Neural cell (in vitro differentiated cells): Measurements from ENCODE around the gene CCDC158. TPM values are rescaled to one million over a fixed set of nuclear protein-coding genes. Genes with fewer than 3 reads are reported as not detected.

Experiments used
- H2AFZ ChIP-seq: fragments of 200-600, 300-800 bp; sonication (generic), shearing (Covaris generic); 2 replicates; pipeline ENCODE4 v1.6.0; 2014; ENCODE audit warnings: low read depth, mild to moderate bottlenecking, antibody characterized with exemption, low read length, moderate library complexity
- H3F3A ChIP-seq: fragments of 200-600 bp; shearing (Covaris generic); 2 replicates; pipeline ENCODE4 v1.6.1; 2016; ENCODE audit warnings: mild to moderate bottlenecking, moderate library complexity, mixed read lengths, antibody characterized with exemption, low read length; ENCODE audit not compliant: insufficient read depth, poor library complexity, severe bottlenecking
- H3K27ac ChIP-seq: fragments of 200-600, 300-800 bp; sonication (generic), shearing (Covaris generic); 2 replicates; pipeline ENCODE4 v1.5.1; 2014; ENCODE audit warnings: mild to moderate bottlenecking, low read length, moderate library complexity
- H3K27me3 ChIP-seq: fragments of 300-800, 200-600 bp; sonication (generic), shearing (Covaris generic); 2 replicates; pipeline ENCODE4 v1.6.0; 2014; ENCODE audit warnings: mild to moderate bottlenecking, low read depth, low read length, moderate library complexity; ENCODE audit not compliant: insufficient read depth
- H3K36me3 ChIP-seq: fragments of 300-800, 200-600 bp; sonication (generic), shearing (Covaris generic); 2 replicates; pipeline ENCODE4 v1.5.1; 2014; ENCODE audit warnings: mild to moderate bottlenecking, antibody characterized with exemption, low read length, moderate library complexity; ENCODE audit not compliant: insufficient read depth
- H3K4me2 ChIP-seq: fragments of 300-800, 200-600 bp; sonication (generic), shearing (Covaris generic); 2 replicates; pipeline ENCODE4 v1.6.0; 2014; ENCODE audit warnings: mild to moderate bottlenecking, low read length
- H3K4me3 ChIP-seq: fragments of 300-800, 200-600 bp; sonication (generic), shearing (Covaris generic); 2 replicates; pipeline ENCODE4 v1.5.1; 2014; ENCODE audit warnings: mild to moderate bottlenecking, low read length, moderate library complexity
- H3K79me2 ChIP-seq: fragments of 200-600 bp; shearing (Covaris generic); replicated peaks from 2 replicates; pipeline ENCODE4 v1.6.0; 2014; ENCODE audit warnings: mild to moderate bottlenecking, low read length, moderate library complexity; ENCODE audit not compliant: insufficient read depth
- H3K9ac ChIP-seq: fragments of 300-800, 200-600 bp; sonication (generic), shearing (Covaris generic); 2 replicates; pipeline ENCODE4 v1.6.1; 2016; ENCODE audit warnings: mild to moderate bottlenecking, low read length, mixed read lengths
- H3K9me2 ChIP-seq: fragments of 200-600 bp; shearing (Covaris generic); 2 replicates; pipeline ENCODE4 v1.6.1; 2016; ENCODE audit warnings: mild to moderate bottlenecking, low read length, mixed read lengths; ENCODE audit not compliant: insufficient read depth
- H3K9me3 ChIP-seq: fragments of 200-600, 300-800 bp; sonication (generic), shearing (Covaris generic); 2 replicates; pipeline ENCODE4 v1.6.1; 2016; ENCODE audit warnings: mild to moderate bottlenecking, mixed run types, low read length, moderate library complexity, mixed read lengths
- H4K20me1 ChIP-seq: fragments of 200-600 bp; shearing (Covaris generic); 2 replicates; pipeline ENCODE4 v1.6.1; 2016; ENCODE audit warnings: mild to moderate bottlenecking, mixed run types; ENCODE audit not compliant: insufficient read depth
- EP300 ChIP-seq: fragments of 450-650 bp; conservative IDR thresholded peaks from 2 replicates; pipeline ENCODE4 v1.6.1; 2014; ENCODE audit warnings: antibody characterized with exemption, mild to moderate bottlenecking, moderate library complexity; ENCODE audit not compliant: poor library complexity, severe bottlenecking
- EZH2 ChIP-seq: fragments of 200-600, 300-800 bp; shearing (Covaris generic), sonication (generic); IDR thresholded peaks from 2 replicates; pipeline ENCODE4 v1.6.1; 2014; ENCODE audit warnings: antibody characterized with exemption, low read length, borderline replicate concordance, mild to moderate bottlenecking; ENCODE audit not compliant: insufficient read depth, poor library complexity, severe bottlenecking
- MXI1 ChIP-seq: fragments of 450-650 bp; conservative IDR thresholded peaks from 2 replicates; pipeline ENCODE4 v1.6.1; 2014; ENCODE audit warnings: antibody characterized with exemption, mild to moderate bottlenecking; ENCODE audit not compliant: poor library complexity, severe bottlenecking
- POLR2AphosphoS5 ChIP-seq: IDR thresholded peaks from 2 replicates; pipeline ENCODE4 v1.6.1; 2012
- RAD21 ChIP-seq: fragments of 450-650 bp; conservative IDR thresholded peaks from 2 replicates; pipeline ENCODE4 v1.6.1; 2014; ENCODE audit warnings: antibody characterized with exemption, mild to moderate bottlenecking, moderate library complexity
- REST ChIP-seq: IDR thresholded peaks from 2 replicates; pipeline ENCODE4 v1.6.1; 2012; ENCODE audit warnings: borderline replicate concordance
- SMC3 ChIP-seq: fragments of 450-650 bp; conservative IDR thresholded peaks from 2 replicates; pipeline ENCODE4 v1.6.1; 2014; ENCODE audit warnings: antibody characterized with exemption, mild to moderate bottlenecking, moderate library complexity; ENCODE audit not compliant: poor library complexity
- polyA plus RNA-seq: library from polyadenylated mRNA; depleted of rRNA; stranded (reverse); fragments of >200 nt; gene quantifications from 2 replicates; pipeline ENCODE4 v1.2.3, GENCODE V29; 2014
- TF ChIP-seq, protein P1 (sequence below): fragments of 450-650 bp; IDR thresholded peaks from 2 replicates; pipeline ENCODE4 v1.5.1; 2014; ENCODE audit warnings: antibody characterized with exemption, mild to moderate bottlenecking, moderate library complexity; ENCODE audit not compliant: poor library complexity, severe bottlenecking

CCDC158 gene
- polyA plus RNA-seq, 1 donor from 2014 or later = not detected

DNA sequence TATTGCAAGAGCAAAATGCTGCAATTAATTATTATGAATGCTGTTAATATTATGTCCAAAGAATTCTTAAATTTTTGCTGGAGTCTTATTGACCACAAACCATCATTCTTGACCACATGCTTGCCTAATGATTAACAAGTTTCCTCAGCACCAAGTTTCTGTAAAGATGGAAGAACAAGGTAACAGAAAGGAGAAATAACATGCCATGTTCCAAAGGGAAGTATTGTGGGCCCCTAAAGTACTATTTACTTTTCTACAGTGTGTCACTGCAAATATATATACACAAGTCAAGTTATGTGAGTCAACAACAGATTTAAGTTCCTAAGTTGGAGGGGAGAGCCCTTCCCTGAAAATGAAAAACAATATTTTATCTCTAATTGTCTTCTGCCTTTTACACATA lies 148.9 kb downstream of the CCDC158 start:
- H3K9ac ChIP-seq = no peak overlapping the region
- no peaks in the 10 kb centered on the region for H3K9me2 ChIP-seq
- no peaks in the 10 kb centered on the region for H3K27me3 ChIP-seq

GRCh38 chr4:76271248-76271647 lies 149.7 kb downstream of the CCDC158 start:
- Histone ChIP-seq H3K9ac (no peak overlapping the region), H3F3A (no peaks in the 10 kb centered on the region)

More for the DNA sequence above, 148.9 kb downstream of the CCDC158 start:
- H3F3A ChIP-seq = no peaks in the 10 kb centered on the region
- H3K36me3 ChIP-seq = no peaks in the 10 kb centered on the region
- H3K4me3 ChIP-seq = no peak overlapping the region
- no peak overlapping the region for H3K27ac ChIP-seq
- no peak overlapping the region for H3K4me2 ChIP-seq
- no peaks in the 10 kb centered on the region for H3K79me2 ChIP-seq
- H3K9me3 ChIP-seq = no peaks in the 10 kb centered on the region
- TF ChIP-seq POLR2AphosphoS5 = no peak
- TF ChIP-seq EZH2 = no peak
- TF ChIP-seq, protein P1, sequence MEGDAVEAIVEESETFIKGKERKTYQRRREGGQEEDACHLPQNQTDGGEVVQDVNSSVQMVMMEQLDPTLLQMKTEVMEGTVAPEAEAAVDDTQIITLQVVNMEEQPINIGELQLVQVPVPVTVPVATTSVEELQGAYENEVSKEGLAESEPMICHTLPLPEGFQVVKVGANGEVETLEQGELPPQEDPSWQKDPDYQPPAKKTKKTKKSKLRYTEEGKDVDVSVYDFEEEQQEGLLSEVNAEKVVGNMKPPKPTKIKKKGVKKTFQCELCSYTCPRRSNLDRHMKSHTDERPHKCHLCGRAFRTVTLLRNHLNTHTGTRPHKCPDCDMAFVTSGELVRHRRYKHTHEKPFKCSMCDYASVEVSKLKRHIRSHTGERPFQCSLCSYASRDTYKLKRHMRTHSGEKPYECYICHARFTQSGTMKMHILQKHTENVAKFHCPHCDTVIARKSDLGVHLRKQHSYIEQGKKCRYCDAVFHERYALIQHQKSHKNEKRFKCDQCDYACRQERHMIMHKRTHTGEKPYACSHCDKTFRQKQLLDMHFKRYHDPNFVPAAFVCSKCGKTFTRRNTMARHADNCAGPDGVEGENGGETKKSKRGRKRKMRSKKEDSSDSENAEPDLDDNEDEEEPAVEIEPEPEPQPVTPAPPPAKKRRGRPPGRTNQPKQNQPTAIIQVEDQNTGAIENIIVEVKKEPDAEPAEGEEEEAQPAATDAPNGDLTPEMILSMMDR = no peak
- no peak for TF ChIP-seq REST
- no peak for TF ChIP-seq SMC3
- no peak for TF ChIP-seq MXI1
- no peak overlapping the region for H2AFZ ChIP-seq
- no peaks in the 10 kb centered on the region for H4K20me1 ChIP-seq

More at GRCh38 chr4:76271248-76271647, 149.7 kb downstream of the CCDC158 start:
- Histone ChIP-seq H3K4me2 (no peak overlapping the region), H3K4me3 (no peak overlapping the region), H3K36me3 (no peaks in the 10 kb centered on the region), H3K79me2 (no peaks in the 10 kb centered on the region), H4K20me1 (no peaks in the 10 kb centered on the region), H3K9me2 (no peaks in the 10 kb centered on the region), H3K27ac (no peak overlapping the region), H3K9me3 (no peaks in the 10 kb centered on the region), H3K27me3 (no peaks in the 10 kb centered on the region), H2AFZ (no peak overlapping the region)
- no peak for TF ChIP-seq SMC3
- no peak for TF ChIP-seq MXI1
- TF ChIP-seq REST = no peak
- TF ChIP-seq EP300 = no peak
- TF ChIP-seq, protein P1 = no peak
- TF ChIP-seq RAD21 = no peak
- TF ChIP-seq EZH2 = no peak
